Measurements from ENCODE around the gene FAM107A.

Gene FAM107A, protein sequence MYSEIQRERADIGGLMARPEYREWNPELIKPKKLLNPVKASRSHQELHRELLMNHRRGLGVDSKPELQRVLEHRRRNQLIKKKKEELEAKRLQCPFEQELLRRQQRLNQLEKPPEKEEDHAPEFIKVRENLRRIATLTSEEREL

DNA sequence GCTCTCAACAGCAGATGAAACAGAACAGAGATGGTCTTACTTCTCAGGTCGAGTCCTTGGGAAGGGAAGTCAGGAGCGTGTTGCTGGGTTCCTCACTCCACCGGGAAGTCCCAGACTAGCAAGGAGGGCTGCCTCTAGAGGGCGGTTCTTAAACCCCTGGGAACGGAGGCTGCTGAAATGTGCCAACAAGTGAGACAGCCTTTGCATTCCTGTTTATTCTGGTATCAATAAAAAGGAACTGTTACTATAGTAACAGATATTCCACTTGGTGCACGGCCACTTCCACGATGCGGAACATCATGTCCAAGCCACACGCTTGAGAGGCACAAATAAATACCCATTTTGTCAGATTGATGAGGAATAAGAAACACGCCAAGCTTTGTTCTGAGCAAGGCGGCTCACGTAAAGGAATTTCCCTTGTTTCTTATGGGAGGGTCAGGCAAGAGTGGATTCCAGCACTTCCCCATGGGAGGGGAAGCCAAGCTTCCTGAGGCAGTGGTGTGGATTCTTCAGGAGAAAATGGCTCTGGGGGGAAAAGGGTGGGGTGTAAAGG, at the start of gene FAM107A:
FAM107A (minus strand) TSS at position 123 of the 553 bp plus-strand sequence. CDS start 7,531 bp downstream, outside the sequence.
- DNase-seq, result no peak

DNA sequence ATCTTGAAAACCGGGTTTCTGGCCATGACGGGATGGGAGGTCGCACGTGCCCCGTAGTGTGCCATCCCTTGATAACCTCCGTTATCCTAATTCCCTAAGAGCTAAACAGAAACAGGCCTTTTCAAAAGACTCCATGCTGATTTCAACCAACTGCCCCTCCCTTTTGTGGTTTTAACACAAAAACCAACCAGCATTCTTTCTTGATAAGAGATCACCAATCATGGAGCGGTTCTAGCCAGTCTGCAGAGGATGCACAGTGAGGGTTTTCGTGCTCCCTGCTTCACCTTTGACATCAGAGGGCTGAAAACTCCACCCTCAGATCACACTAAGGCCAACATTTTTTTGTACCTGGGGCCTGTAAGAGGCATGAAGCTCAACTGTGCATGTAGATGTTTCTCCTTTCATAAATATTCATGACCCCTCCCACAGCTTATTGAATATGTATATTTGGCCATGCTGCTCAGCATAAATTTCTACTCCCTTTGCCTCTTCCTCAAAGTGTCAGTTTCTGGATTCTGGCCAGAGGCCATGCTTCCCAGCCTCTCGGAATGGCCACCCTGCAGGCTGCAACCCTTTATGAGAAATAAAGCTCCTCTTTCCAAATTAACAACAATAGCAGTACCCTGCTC, 48.1 kb upstream of the FAM107A start:
- no peak for DNase-seq

DNA sequence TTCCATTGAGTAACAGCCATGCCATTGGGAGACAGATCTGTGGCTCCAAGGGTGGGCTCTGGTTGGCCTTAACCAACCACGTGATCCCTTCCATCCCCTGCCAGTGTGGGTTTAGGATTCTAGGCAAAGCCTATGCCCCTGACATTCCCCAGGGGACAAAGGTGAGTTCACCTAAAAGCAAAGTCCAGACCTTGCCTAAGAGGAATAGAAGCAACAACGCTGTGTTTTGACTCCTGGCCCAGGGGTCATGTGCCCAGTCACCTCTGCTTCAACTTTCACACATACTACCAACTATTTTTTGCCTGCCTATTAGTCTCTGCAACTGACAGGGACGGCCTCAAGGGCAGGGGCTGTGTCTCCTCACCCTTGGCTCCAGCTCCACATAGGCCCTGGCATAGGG, 47.4 kb upstream of the FAM107A start:
- no peak for DNase-seq

DNA sequence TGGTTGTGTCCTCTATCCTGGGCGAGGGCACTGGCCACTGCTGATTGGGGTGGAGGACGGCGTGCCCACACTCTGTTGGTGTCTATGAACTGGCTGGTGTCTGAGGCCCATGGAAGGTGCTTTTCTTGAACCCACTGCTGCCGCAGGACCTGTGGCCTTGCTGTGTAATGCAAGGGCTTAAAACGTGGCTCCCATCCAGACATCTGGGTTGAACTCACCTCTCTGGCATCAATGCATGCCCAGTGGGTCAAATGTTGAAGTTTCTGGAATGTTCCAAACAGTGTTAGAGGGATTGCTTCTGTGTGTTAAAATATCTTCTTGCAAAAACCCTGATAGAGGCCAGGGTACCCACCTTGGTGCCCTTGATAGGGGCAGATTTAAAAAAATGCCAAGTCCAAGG, 46.8 kb upstream of the FAM107A start:
- no peak for DNase-seq

DNA sequence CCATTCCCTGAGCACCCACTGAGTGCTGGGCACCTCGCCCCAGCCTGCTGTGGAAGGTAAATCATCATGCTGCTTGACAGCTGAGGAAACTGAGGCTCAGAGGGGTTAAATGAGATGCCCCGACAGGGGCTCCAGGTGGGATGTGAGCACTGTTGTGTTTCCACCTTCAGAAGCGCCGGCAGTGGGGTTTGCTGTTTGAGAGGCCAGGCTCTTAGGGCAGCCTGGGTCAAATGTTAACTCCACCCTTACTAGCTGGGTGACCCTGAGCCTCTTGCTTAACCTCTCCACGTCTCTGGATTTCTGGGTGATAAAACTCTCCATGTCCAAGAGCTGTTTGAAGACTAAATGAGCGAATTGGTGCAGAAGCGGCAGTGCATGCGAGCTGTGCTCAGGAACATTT, 46.3 kb upstream of the FAM107A start:
- no peak for DNase-seq

DNA sequence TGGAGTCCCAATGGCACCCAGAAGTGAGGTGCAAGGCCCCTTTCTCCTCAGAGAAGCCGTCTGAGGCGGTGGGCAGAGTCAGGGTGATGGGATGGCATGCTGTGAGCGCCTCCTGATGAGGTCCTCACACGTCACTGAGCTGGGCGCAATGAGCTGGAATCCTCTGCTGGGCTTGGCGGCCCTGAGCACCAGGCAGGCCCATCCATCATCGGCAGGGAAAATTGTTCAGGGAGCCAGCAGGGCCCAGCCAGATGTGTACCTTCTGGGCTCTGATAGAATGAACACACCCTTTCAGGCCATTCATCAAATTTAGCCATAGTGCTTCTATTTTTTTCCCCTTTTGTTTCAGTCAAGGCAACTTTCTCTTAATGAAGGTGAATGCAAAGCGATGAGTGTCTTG, 45.7 kb upstream of the FAM107A start:
- DNase-seq, result no peak

DNA sequence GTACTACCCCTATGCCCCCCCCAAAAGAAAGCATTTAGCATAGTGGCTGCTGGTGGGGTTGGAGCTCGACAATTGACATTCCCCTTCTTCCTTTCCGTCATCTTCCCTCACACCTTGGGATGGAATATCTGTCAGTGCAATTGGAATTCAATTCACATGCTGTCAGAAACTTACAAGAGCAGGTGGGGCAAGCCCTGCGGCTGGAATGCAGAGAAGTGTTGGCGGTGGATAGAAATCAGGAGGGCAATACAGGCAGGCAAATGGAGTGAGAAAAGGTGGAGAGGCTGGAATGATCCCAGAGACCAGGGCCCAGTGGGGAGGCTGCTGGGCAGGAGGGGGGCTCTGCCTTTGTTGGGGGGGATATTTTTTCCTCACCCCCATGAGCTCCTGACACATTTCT, 45.2 kb upstream of the FAM107A start:
- DNase-seq, result no peak

DNA sequence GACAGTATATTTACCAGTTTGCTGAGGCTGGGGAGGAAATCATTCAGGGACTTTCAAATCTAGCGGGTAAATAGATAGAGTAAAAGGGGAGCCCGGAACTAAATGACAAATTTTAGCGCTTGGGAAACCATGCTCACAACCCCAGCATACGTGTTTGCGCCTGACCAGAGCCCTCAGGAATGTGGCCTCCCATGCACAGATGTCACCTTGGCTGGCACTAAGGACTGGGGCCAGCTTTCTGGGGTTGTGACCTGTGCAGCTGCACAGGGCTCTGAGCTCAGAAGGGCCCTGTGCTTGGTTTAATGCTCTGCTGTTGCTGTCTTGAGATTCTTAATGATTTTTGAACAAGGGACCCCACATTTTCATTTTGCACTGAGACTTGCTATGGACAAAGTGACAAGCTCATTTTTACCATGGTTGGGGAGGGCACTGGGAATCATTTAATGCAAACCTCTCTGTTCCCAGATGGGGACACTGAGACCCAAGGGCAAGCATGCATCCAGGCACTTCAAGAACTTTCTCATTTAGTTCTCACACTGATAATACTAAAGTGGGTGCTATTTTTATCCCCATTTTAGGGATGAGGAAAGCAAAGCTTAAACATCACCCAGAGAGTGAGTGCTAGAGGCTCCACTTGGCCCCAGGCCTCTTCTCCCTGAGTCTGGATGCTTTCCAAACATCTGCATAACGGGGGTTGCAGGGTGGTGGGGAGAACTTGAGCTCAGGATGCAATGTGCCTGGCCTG, 44.1 kb upstream of the FAM107A start:
- DNase-seq, result no peak

DNA sequence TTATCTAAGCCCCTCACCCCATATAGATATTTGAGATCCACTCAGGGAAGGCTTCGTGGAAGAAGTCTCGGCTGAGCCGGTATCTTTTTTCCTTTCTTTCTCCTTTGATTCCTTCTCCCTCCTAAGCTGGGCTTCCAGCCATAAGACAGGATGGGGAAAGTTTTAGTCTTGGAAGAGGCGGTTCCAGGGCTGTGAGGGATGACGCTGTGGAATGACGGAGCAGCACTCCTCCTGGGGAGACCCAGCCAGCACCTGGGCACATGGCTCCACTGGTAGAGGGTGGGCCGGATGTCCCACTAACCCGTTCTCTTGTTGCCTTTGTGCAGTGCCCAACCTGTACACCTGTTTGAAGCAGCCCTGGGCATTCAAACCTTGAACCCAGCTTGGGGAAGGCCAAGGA, 43.2 kb upstream of the FAM107A start:
- DNase-seq, result no peak

DNA sequence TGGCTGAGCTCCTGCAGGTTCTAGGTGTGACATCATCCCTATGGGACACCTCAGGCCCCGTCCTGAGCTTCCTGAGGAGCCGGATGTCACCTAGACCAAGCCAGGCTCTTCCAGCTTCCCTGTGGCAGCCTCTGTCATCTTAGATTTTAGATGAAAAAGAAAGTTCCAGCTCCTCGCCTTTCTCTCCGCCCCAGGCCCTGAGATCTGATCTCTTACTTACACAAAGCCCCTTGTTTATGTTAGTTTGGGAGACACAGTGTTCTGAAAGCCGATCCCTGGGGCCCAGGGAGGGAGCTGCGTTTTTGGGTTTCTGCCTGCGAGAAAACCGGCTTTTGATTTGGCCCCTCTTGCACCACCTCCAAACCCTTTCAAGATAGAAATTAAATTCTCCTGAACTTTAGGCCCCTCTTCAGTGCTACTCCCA, 40.2 kb upstream of the FAM107A start:
- no peak for DNase-seq

DNA sequence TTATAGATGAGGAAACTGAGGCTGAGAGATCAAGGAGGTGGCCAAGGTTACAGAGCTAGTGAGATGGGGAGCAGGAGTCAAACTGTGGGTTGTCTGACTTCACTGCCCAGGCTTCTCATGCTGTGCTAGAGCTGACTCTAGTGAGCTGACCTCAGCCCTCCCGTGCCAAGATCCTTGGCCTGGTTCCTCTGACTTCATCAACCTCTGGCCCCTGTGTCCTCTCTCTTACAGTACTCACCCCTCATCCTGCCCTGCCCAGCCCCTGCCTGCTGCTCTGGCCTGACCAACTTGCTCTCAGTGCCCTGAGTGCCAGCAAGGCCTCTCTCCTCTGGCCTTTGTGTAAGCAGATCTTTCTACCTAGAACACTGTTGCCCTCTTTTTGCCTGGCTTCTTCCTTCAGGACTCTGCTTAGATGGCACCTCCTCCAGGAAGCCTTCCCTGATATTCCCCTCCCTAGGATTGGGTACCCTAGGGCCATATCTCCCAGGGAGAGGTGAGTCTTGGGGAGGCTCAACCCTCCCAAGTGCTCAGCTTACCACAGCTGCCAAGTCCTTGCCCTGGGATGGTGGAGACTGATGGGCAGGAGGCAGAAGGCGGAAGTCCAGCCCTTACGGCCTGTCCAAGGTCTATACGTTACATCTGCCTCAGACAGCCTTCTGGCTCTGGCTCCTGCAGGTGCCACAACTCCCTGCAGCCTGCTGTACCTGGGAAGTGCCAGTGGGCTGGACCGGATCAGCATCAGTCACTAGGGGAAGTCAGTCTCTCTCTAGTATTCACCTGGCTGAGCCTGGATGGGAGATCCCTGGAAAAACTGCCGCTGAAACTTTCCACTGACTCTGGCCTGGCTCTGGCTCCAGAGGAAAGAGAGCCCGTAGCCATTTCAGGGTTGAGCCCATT, 36.3 kb upstream of the FAM107A start:
- DNase-seq, result no peak

DNA sequence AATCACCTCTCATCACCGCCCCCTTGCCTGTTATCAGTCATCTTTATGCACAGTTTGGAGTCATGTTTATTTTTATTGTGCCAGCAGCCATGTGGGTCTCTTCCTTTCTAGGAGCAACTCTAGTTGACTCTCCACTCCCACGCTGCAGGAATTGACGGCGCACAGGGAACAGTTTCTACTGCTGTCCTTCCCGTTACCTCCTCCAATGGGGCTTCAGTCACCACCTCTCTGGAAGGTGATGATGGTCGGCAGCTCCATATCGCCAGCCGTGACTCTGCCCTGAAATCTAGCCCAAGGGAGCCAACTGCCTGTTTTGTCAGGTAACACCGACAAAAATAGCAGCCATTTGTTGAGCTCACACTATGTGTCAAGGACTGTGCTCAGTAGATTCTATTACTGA, 35.6 kb upstream of the FAM107A start:
- no peak for DNase-seq

DNA sequence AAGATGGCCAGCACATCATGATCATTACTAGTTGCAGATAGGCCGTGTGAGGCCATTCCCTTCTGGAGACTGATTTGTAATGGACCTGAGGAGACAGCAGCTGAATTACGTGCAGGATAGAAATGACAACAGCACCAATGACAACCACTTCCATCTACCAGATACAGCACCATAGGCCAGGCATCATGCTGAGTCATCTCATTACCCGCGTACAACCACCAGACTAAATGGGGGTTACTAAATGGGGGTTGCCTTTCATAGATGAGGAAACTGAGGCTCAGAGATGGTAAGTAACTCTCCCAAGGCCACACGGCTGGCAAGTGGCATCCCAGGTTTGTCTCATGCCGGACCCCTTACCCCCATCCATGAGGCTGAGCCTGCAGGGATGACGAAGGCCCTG, 32.8 kb upstream of the FAM107A start:
- DNase-seq, result no peak

DNA sequence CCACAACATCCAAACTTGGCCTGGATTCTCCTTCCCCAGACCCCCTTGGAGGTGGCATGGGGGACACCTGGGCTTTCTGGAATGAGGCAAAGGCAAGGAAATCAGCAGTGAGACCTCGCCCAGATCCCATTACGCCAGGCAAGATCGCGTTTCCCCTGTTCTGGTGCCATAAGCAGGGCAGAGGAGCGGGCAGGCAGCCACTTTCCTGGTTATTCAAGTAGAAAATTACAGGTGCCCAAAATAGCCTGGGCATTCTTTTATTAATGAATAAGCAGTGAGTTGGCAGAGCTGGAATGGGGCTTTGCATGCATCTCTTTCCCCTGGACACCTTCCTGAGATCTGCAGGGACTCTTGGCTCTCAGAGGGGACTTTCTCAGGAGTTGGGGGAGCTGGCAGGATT, 31.5 kb upstream of the FAM107A start:
- DNase-seq, result peak; percentile 57

DNA sequence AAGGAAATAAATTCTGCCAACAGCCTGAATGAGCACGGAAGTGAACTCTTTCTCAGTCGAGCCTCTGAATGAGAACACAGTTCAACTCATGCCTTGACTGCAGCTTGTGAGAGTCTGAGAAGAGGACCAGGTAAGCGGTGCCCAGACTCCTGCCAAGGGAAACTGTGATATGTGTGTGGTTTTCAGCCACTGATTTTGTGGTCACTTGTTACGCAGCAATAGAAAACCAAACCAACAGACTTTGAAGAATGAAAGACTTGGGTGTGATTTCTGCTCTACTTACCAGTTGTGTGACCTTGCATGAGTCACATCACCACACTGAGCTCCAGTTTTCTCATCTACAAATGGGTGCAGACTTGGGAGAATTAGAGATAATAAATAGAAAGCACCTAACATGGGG, 30.6 kb upstream of the FAM107A start:
- DNase-seq, result no peak

DNA sequence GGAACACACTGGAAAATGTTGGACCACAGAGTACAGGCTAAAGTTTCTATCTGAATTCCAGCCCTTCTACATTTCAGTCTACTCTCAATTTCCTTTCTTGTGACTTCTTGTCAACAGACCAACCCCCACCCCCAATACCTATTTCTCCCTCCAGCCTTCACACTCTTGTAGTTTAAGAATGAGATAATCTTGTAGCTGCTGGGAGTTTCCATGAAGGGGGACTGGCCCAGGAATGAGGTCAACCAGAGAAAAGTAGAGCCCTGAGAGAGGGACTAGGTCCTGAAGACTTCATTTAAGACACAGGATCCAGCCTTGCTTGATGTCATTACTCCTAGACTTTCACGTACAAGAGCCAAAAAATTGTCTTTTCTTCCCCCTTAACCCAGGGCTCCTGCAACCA, 29.5 kb upstream of the FAM107A start:
- DNase-seq, result no peak

DNA sequence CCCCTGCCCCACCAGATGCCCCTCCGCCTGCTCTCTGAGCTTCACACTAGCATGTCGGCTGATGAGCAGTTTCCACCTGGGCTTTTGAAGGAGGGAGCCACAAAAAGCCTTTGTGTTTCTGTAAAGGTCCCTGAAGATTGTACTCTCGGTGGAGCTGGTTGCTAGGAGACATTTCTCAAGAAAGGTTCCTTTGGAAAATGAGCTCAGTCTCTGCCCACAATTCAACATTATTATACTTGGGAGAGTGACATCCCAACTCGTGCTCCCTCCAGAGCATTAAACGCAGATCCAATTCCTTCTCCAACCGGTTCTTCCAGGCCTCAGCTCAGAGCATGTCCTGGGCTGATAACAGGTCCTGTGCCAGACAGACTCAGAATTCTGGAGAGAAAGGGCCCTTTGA, 26.8 kb upstream of the FAM107A start:
- no peak for DNase-seq

DNA sequence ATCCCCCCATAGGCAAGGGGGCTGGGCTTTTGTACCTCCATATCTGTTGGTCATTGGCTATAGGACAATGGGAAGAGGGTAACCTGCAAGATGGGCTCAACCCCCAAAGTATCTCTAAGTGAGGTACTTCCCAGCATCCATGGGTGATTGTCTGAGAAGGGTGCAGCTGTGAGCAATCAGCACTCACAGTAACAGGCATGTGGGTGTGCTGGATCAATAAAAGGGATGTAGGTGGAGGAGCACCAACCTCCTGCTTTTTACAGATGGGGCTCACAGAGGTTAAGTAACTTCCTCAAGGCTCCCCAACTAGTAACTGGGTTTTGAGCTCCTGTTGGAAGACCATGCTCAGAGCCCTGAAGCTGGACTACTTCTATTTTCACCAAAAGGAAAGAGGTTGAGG, 26.4 kb upstream of the FAM107A start:
- no peak for DNase-seq

DNA sequence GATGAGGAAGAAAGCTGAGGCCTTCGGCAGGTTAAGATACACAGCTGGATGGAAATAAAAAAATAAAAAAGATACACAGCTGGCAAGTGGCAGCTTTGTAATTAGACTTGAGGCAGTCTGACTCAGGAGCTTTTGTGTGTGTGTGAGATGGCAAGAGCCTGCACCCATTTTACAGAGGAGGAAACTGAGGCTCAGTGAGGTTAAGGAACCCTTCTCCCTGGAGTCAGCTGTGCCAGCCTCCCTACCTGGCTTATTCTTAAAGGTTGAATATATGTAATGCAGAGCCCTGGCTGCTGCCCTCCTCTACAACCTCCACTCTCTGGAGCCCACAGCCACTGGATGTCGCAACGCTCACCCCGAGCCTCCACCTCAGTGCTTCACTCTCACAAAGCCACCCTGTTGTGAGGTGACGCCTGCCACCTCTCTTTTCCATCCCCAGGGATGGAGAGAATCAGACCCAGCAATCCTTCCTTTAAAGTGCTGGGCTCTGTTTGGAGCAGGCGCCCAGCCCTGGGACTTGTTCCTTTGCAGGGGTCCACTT, 20.6 kb upstream of the FAM107A start:
- no peak for DNase-seq

DNA sequence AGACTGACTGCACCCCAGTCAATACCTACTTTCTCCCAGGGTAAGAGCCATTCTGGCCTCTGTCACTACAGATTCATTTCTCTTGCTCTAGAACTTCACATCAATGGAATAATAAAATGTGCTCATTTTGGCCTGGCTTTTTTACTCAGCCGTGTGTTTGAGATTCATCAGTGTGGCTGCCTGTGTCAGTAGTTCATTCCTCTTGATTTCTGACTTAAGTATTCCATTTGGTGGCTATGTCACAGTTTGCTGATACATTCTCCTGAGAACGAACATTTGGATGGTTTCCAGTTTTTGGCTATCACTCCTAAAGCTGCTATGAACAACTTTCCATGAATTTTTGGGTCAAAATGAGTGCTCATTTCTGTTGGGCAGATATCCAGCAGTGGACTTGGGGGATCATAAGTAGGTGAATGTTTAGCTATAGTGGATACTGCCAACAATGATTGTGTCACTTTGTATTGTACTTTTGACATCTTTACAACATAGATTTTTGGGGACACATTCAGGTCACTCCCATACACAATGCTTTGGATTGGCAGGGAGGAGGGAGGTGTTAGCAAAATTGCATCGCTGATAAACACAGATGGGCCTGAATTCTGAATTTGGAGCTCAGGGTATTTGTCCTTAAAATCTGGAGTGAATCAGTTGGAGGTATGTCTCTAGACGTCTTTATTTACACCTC, 19.8 kb upstream of the FAM107A start:
- no peak for DNase-seq

DNA sequence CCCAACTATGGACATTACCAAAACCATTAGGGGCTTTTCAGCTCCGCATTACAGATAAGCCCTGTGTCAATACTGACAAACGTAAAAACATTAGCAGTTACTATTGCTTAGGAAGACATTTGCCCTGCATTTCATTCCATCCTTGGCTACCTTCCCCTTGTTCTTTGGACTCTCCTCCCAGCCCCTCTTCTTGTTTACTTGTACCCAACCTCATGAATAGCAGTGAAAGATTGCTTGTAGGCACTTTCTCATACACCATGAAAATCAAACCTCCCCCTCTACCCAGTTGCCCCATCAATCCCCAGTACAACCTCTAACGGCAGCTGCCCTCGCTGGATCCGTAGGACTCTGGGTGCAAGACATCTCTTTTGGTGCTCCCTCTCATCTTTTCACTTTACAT, 16.9 kb upstream of the FAM107A start:
- DNase-seq, result no peak

Data from NCI-H2029 (cell line).